CD14-positive monocyte (primary cell): Measurements from ENCODE around the gene IGSF8. TPM values are rescaled to one million over a fixed set of nuclear protein-coding genes. Genes with fewer than 3 reads are reported as not detected.
A peak's percentile ranks its signal among the peaks of the same experiment; 100 is the strongest.

ENCODE experiments used
- DNase-seq, 3 donors: peaks; one replicate each; pipeline ENCODE4 v3.0.0-alpha.2; 2011 to 2022
- H2AFZ ChIP-seq: 2 replicates; pipeline ENCODE4 v1.6.0; 2012; ENCODE audit warnings: mild to moderate bottlenecking, low read depth, low read length, inconsistent platforms; ENCODE audit not compliant: insufficient read depth, poor library complexity, severe bottlenecking
- H3K27ac ChIP-seq, 2 donors: 1 replicate in 1 of 2; 2 replicates in 1 of 2; pipeline ENCODE4 v1.5.1; 2012 to 2013; ENCODE audit warnings: low read length in 2 of 2, control low read depth in 1 of 2, inconsistent platforms in 1 of 2, low read depth in 1 of 2, mild to moderate bottlenecking in 1 of 2
- H3K27me3 ChIP-seq, 2 donors: one replicate each; pipeline versions ENCODE4 v1.6.0 to v1.6.1; 2011 to 2013; ENCODE audit warnings: low read length in 2 of 2; ENCODE audit not compliant: control insufficient read depth in 2 of 2, insufficient read depth in 2 of 2
- H3K36me3 ChIP-seq, 2 donors: replicated peaks in 1 of 2; 1 replicate in 1 of 2; 2 replicates in 1 of 2; pipeline versions ENCODE4 v1.5.1 to v1.6.1; 2012 to 2013; ENCODE audit warnings: low read length in 2 of 2, control low read depth in 1 of 2, inconsistent platforms in 1 of 2, mild to moderate bottlenecking in 1 of 2; ENCODE audit not compliant: insufficient read depth in 2 of 2, control insufficient read depth in 1 of 2
- H3K4me1 ChIP-seq, 2 donors: 1 replicate in 1 of 2; 2 replicates in 1 of 2; pipeline versions ENCODE4 v1.5.1 to v1.6.1; 2012 to 2013; ENCODE audit warnings: low read length in 2 of 2, control low read depth in 1 of 2, inconsistent platforms in 1 of 2, mild to moderate bottlenecking in 1 of 2, moderate library complexity in 1 of 2; ENCODE audit not compliant: insufficient read depth in 2 of 2, control insufficient read depth in 1 of 2
- H3K4me2 ChIP-seq: replicated peaks from 2 replicates; pipeline ENCODE3; 2012; ENCODE audit warnings: low read length, moderate library complexity, mild to moderate bottlenecking; ENCODE audit not compliant: poor library complexity, severe bottlenecking; ENCODE audit errors: extremely low read depth
- H3K4me3 ChIP-seq, 3 experiments: fragments of 200-600 bp in 1 of 3; sonication (generic) in 1 of 3; replicated peaks in 1 of 3; 1 replicate in 2 of 3; 2 replicates in 1 of 3; pipeline ENCODE4 v1.5.1; 2011 to 2013; ENCODE audit warnings: low read length in 3 of 3, mild to moderate bottlenecking in 3 of 3, control low read depth in 2 of 3, low read depth in 2 of 3, inconsistent platforms in 1 of 3, moderate library complexity in 1 of 3
- H3K79me2 ChIP-seq: 2 replicates; pipeline ENCODE4 v1.6.0; 2012; ENCODE audit warnings: mild to moderate bottlenecking, control low read depth, inconsistent platforms, low read length, moderate library complexity; ENCODE audit not compliant: insufficient read depth
- H3K9ac ChIP-seq: 2 replicates; pipeline ENCODE4 v1.6.0; 2017; ENCODE audit warnings: low read length, mild to moderate bottlenecking; ENCODE audit not compliant: insufficient read depth, poor library complexity, severe bottlenecking
- H3K9me3 ChIP-seq, 2 donors: replicated peaks in 1 of 2; 1 replicate in 1 of 2; 2 replicates in 1 of 2; pipeline versions ENCODE4 v1.5.1 to v1.6.1; 2012 to 2013; ENCODE audit warnings: low read length in 2 of 2, control low read depth in 1 of 2; ENCODE audit not compliant: control insufficient read depth in 1 of 2, insufficient read depth in 1 of 2
- H4K20me1 ChIP-seq: 2 replicates; pipeline ENCODE4 v1.6.0; 2012; ENCODE audit warnings: mild to moderate bottlenecking, low read length, control low read depth, moderate library complexity; ENCODE audit not compliant: insufficient read depth
- H3K27ac Mint-ChIP-seq, 7 donors: one replicate each; pipeline ENCODE4 v1.8.0; 2020; ENCODE audit warnings: mild to moderate bottlenecking in 7 of 7, mixed read lengths in 7 of 7, moderate library complexity in 6 of 7, inconsistent platforms in 2 of 7
- H3K27me3 Mint-ChIP-seq, 3 donors: one replicate each; pipeline ENCODE4 v1.8.0; 2021 to 2022; ENCODE audit warnings: low read depth in 3 of 3, mild to moderate bottlenecking in 3 of 3, mixed read lengths in 3 of 3, moderate library complexity in 3 of 3, inconsistent platforms in 1 of 3
- H3K36me3 Mint-ChIP-seq, 2 donors: one replicate each; pipeline ENCODE4 v1.8.0; 2020; ENCODE audit warnings: mixed read lengths in 2 of 2, inconsistent platforms in 1 of 2, mild to moderate bottlenecking in 1 of 2
- H3K4me1 Mint-ChIP-seq: one replicate; pipeline ENCODE4 v1.8.0; 2020; ENCODE audit warnings: mild to moderate bottlenecking, mixed read lengths
- H3K4me3 Mint-ChIP-seq, 2 donors: one replicate each; pipeline ENCODE4 v1.8.0; 2020; ENCODE audit warnings: mild to moderate bottlenecking in 2 of 2, mixed read lengths in 2 of 2, moderate library complexity in 1 of 2
- H3K9me3 Mint-ChIP-seq, 7 donors: one replicate each; pipeline ENCODE4 v1.8.0; 2020 to 2022; ENCODE audit warnings: mixed read lengths in 7 of 7, mild to moderate bottlenecking in 6 of 7, moderate library complexity in 6 of 7, inconsistent platforms in 2 of 7
- CTCF ChIP-seq: fragments of 200-600 bp; IDR thresholded peaks from one replicate; pipeline ENCODE4 v1.8.0; 2022; ENCODE audit warnings: antibody characterized with exemption, mild to moderate bottlenecking
- WGBS: methylation state at CpG from one replicate; pipeline ENCODE4 v1.1.5; 2013; ENCODE audit warnings: missing lambda C conversion rate; ENCODE audit not compliant: insufficient coverage; 5-methylcytosine and 5-hydroxymethylcytosine counted together
- intact Hi-C, 2 donors: fragments of 100-400 bp; cut with micrococcal nuclease; formaldehyde crosslinking; loops; one replicate each; pipeline versions ENCODE4 v1.15.0 to v1.15.1; 2023
- polyA plus RNA-seq, 3 donors: library from polyadenylated mRNA; depleted of rRNA in 1 of 3; unstranded in 2 of 3; stranded (reverse) in 1 of 3; fragments of 300-500 nt in 2 of 3; fragments of >200 nt in 1 of 3; fragmentation: Illumina TruSeq in 2 of 3; gene quantifications; 1 replicate in 2 of 3; 2 replicates in 1 of 3; pipeline ENCODE4 v1.2.3, GENCODE V29; 2012 to 2021

Gene IGSF8
- polyA plus RNA-seq, 3 donors, result 9.6 to 23.9 (median 10.8) TPM

- intact Hi-C loops, result loop anchor here (5.0 kb wide), 4 partner anchors 38 to 207 kb away; no protein-coding TSS in a partner anchor
- Mint-ChIP-seq H3K36me3 (peaks cover 0 to 16% of the 10 kb centered on the region in 2 donors), H3K4me1 (peaks cover 16% of the 10 kb centered on the region), H3K9me3 (peaks cover 0 to 9% (median 0%) of the 10 kb centered on the region in 7 donors), H3K4me3 (peak overlapping the region in 1 of 2 donors; percentile 85), H3K27me3 (peaks cover 31 to 59% (median 48%) of the 10 kb centered on the region in 3 donors), H3K27ac (no peak overlapping the region)
- peaks cover 3 to 11% of the 10 kb centered on the region in 2 donors for H3K4me1 ChIP-seq
- H2AFZ ChIP-seq, result no peak overlapping the region
- no peak for TF ChIP-seq CTCF
- no peak overlapping the region for H3K9ac ChIP-seq
- 90% methylated on average over 26 of the region's 30 CpGs for WGBS
- no peaks in the 10 kb centered on the region for H3K79me2 ChIP-seq
- H3K9me3 ChIP-seq, result no peaks in the 10 kb centered on the region
- peaks cover 25 to 50% of the 10 kb centered on the region in 2 donors for H3K27me3 ChIP-seq
- H4K20me1 ChIP-seq, result no peaks in the 10 kb centered on the region
- no peak overlapping the region for H3K4me3 ChIP-seq
- H3K4me2 ChIP-seq, result no peak overlapping the region
- H3K27ac ChIP-seq, result no peak overlapping the region
- H3K36me3 ChIP-seq, result peaks cover 0 to 6% of the 10 kb centered on the region in 2 donors
- no peak for DNase-seq
Observed at GRCh38 chr1:160084771-160085321, 13.6 kb downstream of the IGSF8 start.

DNA sequence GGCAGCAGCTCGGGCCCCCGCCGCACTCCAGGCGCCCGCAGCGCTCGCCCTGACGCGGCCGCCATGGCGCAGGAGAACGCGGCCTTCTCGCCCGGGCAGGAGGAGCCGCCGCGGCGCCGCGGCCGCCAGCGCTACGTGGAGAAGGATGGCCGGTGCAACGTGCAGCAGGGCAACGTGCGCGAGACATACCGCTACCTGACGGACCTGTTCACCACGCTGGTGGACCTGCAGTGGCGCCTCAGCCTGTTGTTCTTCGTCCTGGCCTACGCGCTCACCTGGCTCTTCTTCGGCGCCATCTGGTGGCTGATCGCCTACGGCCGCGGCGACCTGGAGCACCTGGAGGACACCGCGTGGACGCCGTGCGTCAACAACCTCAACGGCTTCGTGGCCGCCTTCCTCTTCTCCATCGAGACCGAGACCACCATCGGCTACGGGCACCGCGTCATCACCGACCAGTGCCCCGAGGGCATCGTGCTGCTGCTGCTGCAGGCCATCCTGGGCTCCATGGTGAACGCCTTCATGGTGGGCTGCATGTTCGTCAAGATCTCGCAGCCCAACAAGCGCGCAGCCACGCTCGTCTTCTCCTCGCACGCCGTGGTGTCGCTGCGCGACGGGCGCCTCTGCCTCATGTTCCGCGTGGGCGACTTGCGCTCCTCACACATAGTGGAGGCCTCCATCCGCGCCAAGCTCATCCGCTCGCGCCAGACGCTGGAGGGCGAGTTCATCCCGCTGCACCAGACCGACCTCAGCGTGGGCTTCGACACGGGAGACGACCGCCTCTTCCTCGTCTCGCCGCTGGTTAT is 14.2 kb downstream of the IGSF8 start:
- H3K4me1 Mint-ChIP-seq, result peaks cover 16% of the 10 kb centered on the region
- peak overlapping the region in 1 of 3 experiments; percentile 60 for H3K4me3 ChIP-seq
- TF ChIP-seq CTCF, result peak; percentile 66

More for the DNA sequence above, 14.2 kb downstream of the IGSF8 start:
- no peaks in the 10 kb centered on the region for H3K79me2 ChIP-seq
- H3K9ac ChIP-seq, result no peak overlapping the region
- no peak overlapping the region for H3K27ac ChIP-seq
- peaks cover 27 to 55% of the 10 kb centered on the region in 2 donors for H3K27me3 ChIP-seq
- peaks cover 0 to 4% of the 10 kb centered on the region in 2 donors for H3K36me3 ChIP-seq
- H2AFZ ChIP-seq, result peak overlapping the region; percentile 49
- H3K4me2 ChIP-seq, result peak overlapping the region; percentile 71
- Mint-ChIP-seq H3K27ac (no peak overlapping the region), H3K27me3 (peaks cover 31 to 61% (median 50%) of the 10 kb centered on the region in 3 donors), H3K36me3 (peaks cover 0 to 16% of the 10 kb centered on the region in 2 donors), H3K4me3 (peak overlapping the region; percentile 47 to 85), H3K9me3 (peaks cover 0 to 9% (median 0%) of the 10 kb centered on the region in 7 donors)
- 19% methylated on average over 96 of the region's 96 CpGs for WGBS
- no peaks in the 10 kb centered on the region for H4K20me1 ChIP-seq
- peaks cover 3 to 11% of the 10 kb centered on the region in 2 donors for H3K4me1 ChIP-seq
- H3K9me3 ChIP-seq, result no peaks in the 10 kb centered on the region
- intact Hi-C loops, result loop anchor here (5.0 kb wide), 1 partner anchor 37 kb away; no protein-coding TSS in a partner anchor
- peak; percentile 18 to 54 (median 23) for DNase-seq
